ENCODE results near the gene SMAD6.

The SMAD6 gene

DNA sequence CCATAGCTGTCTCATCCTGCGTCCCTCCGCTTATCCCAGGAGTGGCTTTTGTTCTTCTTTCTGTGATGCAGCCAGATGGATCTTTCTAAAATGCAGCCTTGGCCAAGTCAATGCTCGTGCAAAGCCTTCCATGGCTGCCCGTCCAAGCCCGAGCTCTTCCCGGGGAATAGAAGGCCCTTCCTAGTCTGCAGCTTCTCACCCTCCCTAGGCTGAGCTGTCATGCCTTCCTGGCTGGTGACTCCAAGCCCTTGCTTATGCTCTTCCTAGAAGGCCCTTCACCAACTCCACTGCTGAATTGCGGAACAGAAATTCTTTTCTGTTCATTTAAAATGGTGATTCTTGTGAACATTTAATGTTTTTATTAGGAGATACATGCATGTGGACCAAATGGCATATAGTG, 95.9 kb downstream of the SMAD6 start (continued):
- TF ChIP-seq PRDM2 (tag by site-specific recombination; IDR thresholded peaks at IDR 0.05; ENCODE audit: borderline replicate concordance), result no peak

DNA sequence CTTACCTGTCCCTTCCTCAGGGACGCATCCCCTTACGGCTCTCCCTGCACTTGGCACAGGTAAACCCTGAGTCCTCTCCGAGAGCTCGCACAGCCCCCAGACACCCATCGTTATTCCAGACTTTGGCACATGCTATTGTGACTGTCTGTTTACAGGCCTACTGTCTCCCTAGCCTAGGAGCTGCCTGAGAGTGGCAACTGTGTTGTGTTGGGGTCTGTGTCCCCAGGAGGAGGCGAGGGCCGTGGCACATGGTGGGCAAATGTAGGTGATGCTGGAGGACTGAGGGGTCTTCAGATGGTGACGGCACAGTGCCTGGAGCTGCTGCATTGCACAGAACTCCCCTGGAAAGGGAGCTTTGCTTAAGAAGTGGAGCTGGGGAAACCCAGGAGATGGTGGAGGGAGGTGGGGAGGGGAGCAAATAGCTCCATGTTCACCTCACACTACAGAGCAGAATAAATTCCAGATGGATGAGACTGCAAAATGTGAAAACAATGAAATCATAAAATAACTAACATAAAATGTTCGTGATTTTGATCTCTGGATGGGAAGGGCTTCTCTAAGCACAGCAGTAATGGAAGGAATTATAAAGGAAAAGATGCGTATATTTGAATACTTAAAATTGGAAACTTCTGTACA, 96.5 kb downstream of the SMAD6 start:
- CTCF ChIA-PET, result interaction anchor here (1.0 to 1.6 kb wide), 3 partner anchors 9 to 65 kb away, joined by 5 to 7 read pairs (median 6); no protein-coding TSS in a partner anchor
- no peak for TF ChIP-seq ZNF362 (tag by site-specific recombination; IDR thresholded peaks at IDR 0.05)
- no peak for TF ChIP-seq REPIN1 (tag by site-specific recombination; IDR thresholded peaks at IDR 0.05; ENCODE audit: low read depth)
- TF ChIP-seq ZSCAN30 (tag by site-specific recombination; IDR thresholded peaks at IDR 0.05), result no peak
- no peak for TF ChIP-seq ZNF19 (tag by site-specific recombination; IDR thresholded peaks at IDR 0.05; ENCODE audit: low read depth)
- TF ChIP-seq YY2 (tag by site-specific recombination; IDR thresholded peaks at IDR 0.05), result no peak
- no peak for TF ChIP-seq WT1 (tag by site-specific recombination; IDR thresholded peaks at IDR 0.05)
- TF ChIP-seq ZNF558 (tag by site-specific recombination; IDR thresholded peaks at IDR 0.05), result no peak
- TF ChIP-seq ZNF561 (tag by site-specific recombination; IDR thresholded peaks at IDR 0.05; ENCODE audit: borderline replicate concordance), result no peak
- TF ChIP-seq ZNF654 (tag by site-specific recombination; IDR thresholded peaks at IDR 0.05; ENCODE audit: low read depth), result no peak
- TF ChIP-seq ZNF280D (tag by site-specific recombination; IDR thresholded peaks at IDR 0.05), result no peak
- no peak for TF ChIP-seq ZNF555 (tag by site-specific recombination; conservative IDR thresholded peaks at IDR 0.05)
- TF ChIP-seq ZNF692 (tag by site-specific recombination; IDR thresholded peaks at IDR 0.05), result no peak
- no peak for TF ChIP-seq ZNF843 (tag by site-specific recombination; IDR thresholded peaks at IDR 0.05)
- TF ChIP-seq ZNF791 (tag by site-specific recombination; IDR thresholded peaks at IDR 0.05), result no peak
- H3K36me3 ChIP-seq (ENCODE audit: control insufficient read depth in 2 of 2, insufficient read depth in 1 of 2, low read length in 2 of 2), result no peaks in the 10 kb centered on the region
- POLR2A ChIA-PET, result interaction anchor here (0.9 to 1.1 kb wide), 2 partner anchors 9 to 28 kb away, joined by 3 read pairs; no protein-coding TSS in a partner anchor
- H3K27ac ChIP-seq (ENCODE audit: extremely low read depth, low read depth, low read length), result no peak overlapping the region
- H3K4me3 ChIP-seq (ENCODE audit: low read depth, low read length), result no peak overlapping the region
- no peaks in the 10 kb centered on the region for H3K9me3 ChIP-seq (ENCODE audit: control insufficient read depth, insufficient read depth, low read depth, low read length)
- peaks cover 10% of the 10 kb centered on the region for H3K4me1 ChIP-seq (ENCODE audit: control insufficient read depth, insufficient read depth, low read length)
